ENCODE data around the gene AFAP1.

Gene AFAP1

GRCh38 chr4:7874838-7875237 lies 64.8 kb downstream of the AFAP1 start:
- TF ChIP-seq CTCF (IDR thresholded peaks at IDR 0.05; ENCODE audit: low read length, missing control alignments) = no peak
- DNase-seq (ENCODE audit: low read depth) = no peak
- H3K4me3 ChIP-seq (replicated peaks; ENCODE audit: low read depth, low read length) = no peak overlapping the region

GRCh38 chr4:7873881-7874280 lies 65.8 kb downstream of the AFAP1 start:
- no peak for TF ChIP-seq CTCF (IDR thresholded peaks at IDR 0.05; ENCODE audit: low read length, missing control alignments)
- H3K4me3 ChIP-seq (replicated peaks; ENCODE audit: low read depth, low read length) = no peak overlapping the region
- DNase-seq (ENCODE audit: low read depth) = no peak

- DNase-seq (ENCODE audit: low read depth) = peak; percentile 89
- H3K4me3 ChIP-seq (replicated peaks; ENCODE audit: low read depth, low read length) = no peak overlapping the region
- TF ChIP-seq CTCF (IDR thresholded peaks at IDR 0.05; ENCODE audit: low read length, missing control alignments) = no peak
Measured at GRCh38 chr4:7872264-7872771, 67.3 kb downstream of the AFAP1 start.

GRCh38 chr4:7871356-7871755 lies 68.3 kb downstream of the AFAP1 start:
- H3K4me3 ChIP-seq (replicated peaks; ENCODE audit: low read depth, low read length) = no peak overlapping the region
- TF ChIP-seq CTCF (IDR thresholded peaks at IDR 0.05; ENCODE audit: low read length, missing control alignments) = no peak
- DNase-seq (ENCODE audit: low read depth) = no peak

- no peak for DNase-seq (ENCODE audit: low read depth)
- TF ChIP-seq CTCF (IDR thresholded peaks at IDR 0.05; ENCODE audit: low read length, missing control alignments) = no peak
- no peak overlapping the region for H3K4me3 ChIP-seq (replicated peaks; ENCODE audit: low read depth, low read length)
Measured at GRCh38 chr4:7868892-7869471, 70.7 kb downstream of the AFAP1 start.

- DNase-seq (ENCODE audit: low read depth) = no peak
- H3K4me3 ChIP-seq (replicated peaks; ENCODE audit: low read depth, low read length) = no peak overlapping the region
- no peak for TF ChIP-seq CTCF (IDR thresholded peaks at IDR 0.05; ENCODE audit: low read length, missing control alignments)
Measured at GRCh38 chr4:7868436-7868775, 71.3 kb downstream of the AFAP1 start.

- no peak for DNase-seq (ENCODE audit: low read depth)
- no peak for TF ChIP-seq CTCF (IDR thresholded peaks at IDR 0.05; ENCODE audit: low read length, missing control alignments)
- H3K4me3 ChIP-seq (replicated peaks; ENCODE audit: low read depth, low read length) = no peak overlapping the region
Measured at GRCh38 chr4:7867701-7868435, 71.8 kb downstream of the AFAP1 start.

All from fibroblast of pulmonary artery (primary cell).